Measurements from ENCODE around the gene KCNJ9. TPM values are rescaled to one million over a fixed set of nuclear protein-coding genes. Genes with fewer than 3 reads are reported as not detected.

Gene KCNJ9
- total RNA-seq, 3 donors from 2014 or later = not detected

- no peak for DNase-seq
Observed at GRCh38 chr1:160139840-160140239, 58.5 kb downstream of the KCNJ9 start.

More at GRCh38 chr1:160139840-160140239, 58.5 kb downstream of the KCNJ9 start:
- Mint-ChIP-seq H3K4me3 (no peak overlapping the region), H3K4me1 (ENCODE audit: low read depth) (no peaks in the 10 kb centered on the region), H3K27me3 (ENCODE audit: low read depth) (peaks cover 16% of the 10 kb centered on the region), H3K36me3 (ENCODE audit: insufficient read depth) (no peaks in the 10 kb centered on the region), H3K9me3 (no peaks in the 10 kb centered on the region)
- ATAC-seq = no peak

Other genes starting within 250 kb of the KCNJ9 start
- gene VSIG8, start 218.9 kb upstream of the KCNJ9 start, total RNA-seq = not detected
- 1 to 10 TPM in 1 of 3 donors, under 1 TPM in 2; 0.82 to 1.2 (median 0.82) TPM for gene CFAP45, start 181.4 kb upstream of the KCNJ9 start, total RNA-seq
- 100 to 1,000 TPM; 338 to 362 (median 353) TPM for gene TAGLN2, start 156.0 kb upstream of the KCNJ9 start, total RNA-seq
- under 1 TPM; 0.11 to 0.20 (median 0.16) TPM for gene IGSF9, start 135.9 kb upstream of the KCNJ9 start, total RNA-seq
- not detected for gene SLAMF9, start 127.3 kb upstream of the KCNJ9 start, total RNA-seq
- 1 to 10 TPM; 4.1 to 5.7 (median 4.5) TPM for gene PIGM, start 49.5 kb upstream of the KCNJ9 start, total RNA-seq
- gene KCNJ10, start 11.4 kb upstream of the KCNJ9 start, total RNA-seq = under 1 TPM in 1 of 3 donors, not detected in 2; 0.32 TPM
- gene IGSF8, start 17.1 kb downstream of the KCNJ9 start, total RNA-seq = 10 to 100 TPM; 30.5 to 45.7 (median 43.1) TPM
- not detected for gene ATP1A2, start 34.2 kb downstream of the KCNJ9 start, total RNA-seq
- not detected for gene ATP1A4, start 70.1 kb downstream of the KCNJ9 start, total RNA-seq
- gene CASQ1, start 109.0 kb downstream of the KCNJ9 start, total RNA-seq = not detected
- 10 to 100 TPM; 83.2 to 99.6 (median 83.7) TPM for gene PEA15, start 123.8 kb downstream of the KCNJ9 start, total RNA-seq
- 10 to 100 TPM; 64.4 to 68.4 (median 65.0) TPM for gene DCAF8, start 181.0 kb downstream of the KCNJ9 start, total RNA-seq
- gene PEX19, start 203.6 kb downstream of the KCNJ9 start, total RNA-seq = 10 to 100 TPM; 55.1 to 64.3 (median 57.9) TPM